NCI-H510A treated with DMSO at 0.1 percent for 48 hours (cell line): Measurements from ENCODE around the gene CACNA1C.

Experiments
- DNase-seq: peaks from one replicate; lab custom pipeline; 2025; lab: John Stamatoyannopoulos, UW

CACNA1C gene

DNA sequence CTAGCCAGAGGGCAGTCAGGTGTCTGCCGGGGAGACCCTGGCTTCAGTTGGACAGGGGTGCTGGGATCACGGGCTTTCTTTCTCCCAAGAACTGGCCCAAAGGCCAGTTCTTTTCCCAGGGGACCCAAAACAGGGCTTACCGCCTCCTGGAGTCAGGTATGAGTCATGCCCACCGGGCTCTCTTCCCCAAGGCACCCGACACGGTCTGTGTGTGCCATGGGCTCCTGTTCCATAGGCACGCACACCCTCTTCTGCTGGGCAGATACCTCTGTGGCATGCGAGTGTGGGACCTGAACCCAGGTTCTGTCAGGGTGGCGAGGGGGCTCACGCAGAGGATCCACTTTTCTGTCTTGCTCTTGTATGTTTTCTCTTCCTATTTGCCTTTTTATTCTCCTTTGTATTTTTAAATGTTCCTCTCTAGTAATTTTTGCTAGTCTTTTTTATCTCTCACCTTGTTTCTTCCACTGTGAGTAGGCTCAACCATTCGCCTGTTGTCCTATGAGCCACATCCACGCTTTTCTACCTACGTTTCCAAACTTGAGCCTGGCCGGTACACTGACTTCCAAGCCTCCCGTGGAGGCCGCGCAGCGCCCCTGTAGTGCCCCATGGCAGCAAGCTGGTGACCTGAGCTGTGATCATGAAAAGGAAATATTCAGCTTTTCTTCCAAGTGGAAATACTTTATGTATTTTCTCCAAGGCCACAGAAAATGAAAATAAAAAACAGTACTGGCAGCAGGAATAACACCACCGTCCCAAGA lies 362.2 kb downstream of the CACNA1C start:
- no peak for DNase-seq

DNA sequence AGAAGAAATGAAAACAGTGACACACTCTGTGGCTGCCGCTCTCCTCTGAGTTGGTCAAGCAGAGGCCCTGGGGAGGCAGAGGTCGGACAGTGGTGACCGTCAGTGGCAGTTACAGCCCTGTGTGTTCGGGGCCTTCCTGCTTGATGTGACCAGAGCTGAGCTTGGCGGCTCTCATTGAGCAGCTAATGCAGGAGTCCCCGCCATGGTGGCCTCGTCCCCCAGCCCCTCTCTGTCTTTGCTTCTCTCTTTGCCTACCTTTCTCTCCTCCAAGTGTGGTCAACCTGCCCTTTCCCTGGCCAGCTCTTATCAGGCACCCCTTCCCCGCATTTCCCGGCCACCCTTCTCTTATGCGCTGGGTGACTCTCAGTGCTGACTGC lies 362.8 kb downstream of the CACNA1C start:
- DNase-seq = no peak

DNA sequence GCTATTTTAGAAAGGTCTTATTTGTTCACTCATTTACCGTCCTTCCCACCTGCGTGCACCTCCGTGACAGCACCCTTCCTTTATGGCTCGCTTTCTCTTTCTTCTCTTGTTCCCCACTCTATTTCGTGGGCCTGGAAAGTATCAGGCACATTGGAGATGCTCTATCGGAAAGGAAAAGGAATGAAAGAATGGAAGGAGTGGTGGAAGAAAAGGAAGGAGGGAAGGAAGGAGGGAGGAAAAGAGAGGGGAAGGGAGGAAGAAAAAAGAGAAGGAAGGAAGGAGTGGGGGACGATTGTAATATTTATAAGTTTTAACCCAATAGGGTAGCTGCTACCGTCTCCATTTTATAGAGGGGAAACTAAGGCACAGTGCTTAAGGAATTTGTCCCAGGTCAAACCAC lies 363.4 kb downstream of the CACNA1C start:
- no peak for DNase-seq

DNA sequence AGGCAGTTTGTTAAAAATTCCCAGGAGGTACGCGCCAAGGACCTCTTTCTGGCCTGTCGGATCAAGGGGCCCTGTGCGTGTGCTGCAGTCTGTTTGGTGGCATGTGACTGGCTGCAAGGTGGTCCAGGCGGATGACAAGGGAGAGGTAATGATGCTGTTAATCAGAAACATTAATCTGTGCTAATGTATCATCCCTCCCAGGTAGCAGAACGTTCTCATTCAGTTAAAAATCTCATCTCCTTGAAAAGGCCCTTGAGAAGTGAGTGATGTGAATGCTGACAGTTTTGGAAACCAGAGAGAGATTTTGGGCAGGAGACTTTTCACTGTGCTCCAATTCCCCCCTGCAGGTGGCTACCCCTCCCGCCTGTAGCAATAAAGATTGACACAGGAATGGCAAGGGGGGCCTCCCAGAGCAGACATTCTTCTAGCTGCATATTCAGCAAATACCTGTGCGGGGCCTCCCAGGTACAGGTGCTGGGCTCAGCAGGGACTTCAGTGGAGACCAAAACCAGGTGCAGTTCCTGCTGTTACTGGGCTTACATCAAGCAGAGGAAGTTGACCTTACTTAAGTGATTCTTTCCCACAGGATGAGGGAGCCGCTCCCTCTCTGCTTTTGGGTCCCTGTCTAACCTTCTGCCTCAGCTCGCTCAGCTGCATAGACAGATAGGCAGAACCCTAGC lies 364.8 kb downstream of the CACNA1C start:
- DNase-seq = peak; percentile 16

- DNase-seq = no peak
Observed at GRCh38 chr12:2418579-2418978, 365.8 kb downstream of the CACNA1C start.

- no peak for DNase-seq
Observed at GRCh38 chr12:2422591-2422990, 369.8 kb downstream of the CACNA1C start.

GRCh38 chr12:2429032-2429431 lies 376.2 kb downstream of the CACNA1C start:
- DNase-seq = no peak

- DNase-seq = no peak
Observed at GRCh38 chr12:2431810-2432209, 379.0 kb downstream of the CACNA1C start.

GRCh38 chr12:2432856-2433255 lies 380.1 kb downstream of the CACNA1C start:
- DNase-seq = no peak

- no peak for DNase-seq
Observed at GRCh38 chr12:2435511-2435910, 382.7 kb downstream of the CACNA1C start.

DNA sequence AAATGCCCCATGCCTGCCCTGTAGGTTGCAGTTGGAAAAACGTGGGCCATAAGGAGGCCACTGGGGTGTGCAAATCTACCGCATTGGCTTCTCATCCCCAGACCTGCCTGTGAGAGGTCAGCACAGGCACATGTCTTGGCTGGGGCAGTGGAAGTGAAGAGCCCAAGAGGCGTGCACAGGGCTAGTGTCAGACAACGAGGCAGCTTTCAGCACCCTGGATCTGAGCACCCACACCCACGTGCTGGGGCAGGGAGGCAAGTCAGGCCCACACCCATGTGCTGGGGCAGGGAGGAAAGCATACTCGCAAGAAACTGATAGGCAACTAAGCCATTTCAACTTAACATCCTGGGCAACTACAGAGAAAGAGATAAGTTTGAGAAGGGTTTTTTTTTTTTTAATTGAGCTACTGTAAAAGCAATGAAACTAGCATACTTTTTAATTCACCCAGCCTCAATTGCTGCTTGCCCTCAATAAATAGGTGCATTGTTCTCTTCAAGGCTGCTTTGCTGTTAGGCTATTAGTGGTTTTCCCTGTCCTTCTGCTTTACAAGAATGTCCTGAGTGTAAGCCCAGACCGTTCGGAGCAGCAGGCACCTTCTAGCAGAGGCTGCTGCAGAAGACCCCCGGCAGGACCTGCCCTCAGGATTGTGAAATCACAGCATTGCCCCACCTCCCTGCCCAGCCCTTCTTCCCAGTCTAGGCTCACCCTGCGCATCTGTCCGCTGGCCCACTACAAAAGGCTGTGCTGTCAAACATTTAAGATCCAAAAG lies 386.7 kb downstream of the CACNA1C start:
- no peak for DNase-seq

DNA sequence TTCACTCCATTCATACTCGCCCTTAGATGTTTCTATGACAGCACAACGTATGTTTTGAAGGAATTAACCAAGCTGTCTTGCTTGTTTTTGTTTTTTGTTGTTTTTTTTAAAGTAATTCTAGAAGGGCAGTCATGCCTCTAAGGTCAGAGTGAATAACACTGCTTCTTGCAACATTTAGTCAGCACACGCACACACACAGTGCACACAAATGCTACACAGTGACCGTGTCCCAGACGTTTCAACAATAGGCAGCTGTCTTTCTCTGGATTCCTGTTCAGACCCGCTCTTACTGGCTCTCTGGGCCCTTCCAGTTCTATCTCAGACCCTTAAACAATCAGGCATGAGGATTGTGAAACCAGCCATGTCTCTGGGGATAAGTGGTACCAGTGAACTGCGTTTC lies 391.0 kb downstream of the CACNA1C start:
- no peak for DNase-seq

GRCh38 chr12:2445968-2446367 lies 393.2 kb downstream of the CACNA1C start:
- DNase-seq = no peak

DNA sequence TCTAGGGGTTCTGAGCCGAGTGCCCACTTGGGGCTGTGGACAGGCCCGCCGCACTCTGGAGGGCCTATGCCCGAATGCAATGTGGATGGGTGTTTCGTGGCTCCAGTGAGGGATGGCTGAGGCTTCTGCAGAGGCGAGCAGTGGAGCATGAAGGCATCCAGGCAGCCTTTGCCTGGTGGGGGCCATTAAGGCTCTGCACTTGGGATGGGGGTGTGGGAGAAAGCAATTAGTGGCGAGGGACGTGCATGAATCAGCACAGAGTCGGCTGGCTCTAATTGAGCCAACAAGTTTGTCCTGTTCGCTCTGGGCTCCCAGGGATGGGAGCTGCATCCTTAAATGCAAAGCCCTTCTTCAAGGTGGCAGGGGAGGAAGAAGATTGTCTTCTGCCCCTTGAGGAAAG lies 395.1 kb downstream of the CACNA1C start:
- no peak for DNase-seq

- no peak for DNase-seq
Observed at GRCh38 chr12:2449586-2449985, 396.8 kb downstream of the CACNA1C start.

DNA sequence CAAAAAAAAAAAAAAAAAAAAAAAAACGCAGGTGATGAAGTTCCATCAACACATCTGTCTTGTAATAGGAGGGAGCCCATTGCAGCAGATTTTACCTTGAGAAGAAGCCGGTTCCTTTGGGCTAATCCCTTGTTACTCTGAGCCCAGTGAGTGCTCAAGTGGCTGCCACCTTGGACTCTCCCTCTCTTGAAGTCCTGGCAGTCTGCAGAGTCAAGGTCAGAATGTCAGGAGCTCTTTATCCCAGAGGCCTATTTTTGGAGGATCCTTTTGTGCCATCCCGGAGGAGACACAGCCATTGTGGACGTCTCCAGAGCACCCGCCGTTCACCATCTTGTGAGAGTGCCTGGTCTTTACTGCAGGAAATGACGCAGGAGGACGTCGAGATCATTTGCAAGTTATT lies 397.8 kb downstream of the CACNA1C start:
- no peak for DNase-seq

GRCh38 chr12:2451025-2451424 lies 398.2 kb downstream of the CACNA1C start:
- no peak for DNase-seq

DNA sequence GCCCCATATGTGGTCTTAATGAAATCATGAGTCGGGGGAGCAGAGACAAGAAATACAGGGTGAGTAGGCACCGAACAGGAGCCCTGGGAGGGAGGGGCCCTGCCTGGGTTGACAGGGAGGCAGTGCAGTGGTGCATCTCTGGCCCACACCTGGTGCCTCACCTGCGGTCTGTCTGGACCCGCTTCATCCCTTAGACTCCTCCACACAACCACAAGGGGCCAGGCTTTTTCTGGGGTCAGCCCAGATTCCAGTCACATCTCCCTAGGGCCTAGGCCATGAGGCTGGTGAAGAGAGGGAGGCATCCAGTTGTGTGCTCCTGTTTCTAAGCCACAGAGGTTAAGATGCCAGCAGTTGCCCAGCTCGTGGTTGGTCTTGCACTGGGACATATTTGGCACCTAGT lies 398.7 kb downstream of the CACNA1C start:
- no peak for DNase-seq

DNA sequence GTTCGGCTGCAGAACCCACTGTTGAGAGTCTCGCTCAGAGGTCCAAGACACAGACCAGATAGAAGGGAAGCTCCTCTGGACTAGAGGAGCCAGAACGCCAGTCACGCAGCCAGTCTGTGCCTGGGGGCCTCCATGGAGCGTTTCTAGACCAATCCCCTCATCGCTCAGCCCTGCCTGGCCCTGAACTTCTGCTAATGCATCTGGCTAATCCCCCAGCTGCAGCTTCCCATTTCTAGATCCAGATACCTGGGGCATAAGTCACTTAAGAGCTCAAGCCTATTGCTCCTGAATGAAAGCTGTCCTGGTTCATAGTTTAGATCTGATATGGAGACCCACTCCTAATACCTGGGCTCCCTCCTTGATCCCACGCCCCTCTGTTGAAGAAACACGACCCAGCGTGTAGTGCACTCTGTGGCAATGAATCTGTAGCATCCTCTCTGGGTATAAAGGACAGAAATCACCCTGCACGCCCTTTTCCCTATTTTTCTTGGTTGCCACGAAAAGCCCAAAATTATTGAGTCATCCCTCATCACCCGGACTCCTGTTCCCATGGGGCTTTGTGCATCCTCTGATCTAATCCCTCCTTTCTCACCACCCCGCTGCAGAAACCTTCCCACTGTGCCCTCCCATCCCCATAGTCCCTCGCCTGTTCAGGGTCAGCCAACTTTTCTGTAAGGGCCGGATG lies 400.4 kb downstream of the CACNA1C start:
- DNase-seq = no peak

GRCh38 chr12:2453761-2454090 lies 400.9 kb downstream of the CACNA1C start:
- no peak for DNase-seq

DNA sequence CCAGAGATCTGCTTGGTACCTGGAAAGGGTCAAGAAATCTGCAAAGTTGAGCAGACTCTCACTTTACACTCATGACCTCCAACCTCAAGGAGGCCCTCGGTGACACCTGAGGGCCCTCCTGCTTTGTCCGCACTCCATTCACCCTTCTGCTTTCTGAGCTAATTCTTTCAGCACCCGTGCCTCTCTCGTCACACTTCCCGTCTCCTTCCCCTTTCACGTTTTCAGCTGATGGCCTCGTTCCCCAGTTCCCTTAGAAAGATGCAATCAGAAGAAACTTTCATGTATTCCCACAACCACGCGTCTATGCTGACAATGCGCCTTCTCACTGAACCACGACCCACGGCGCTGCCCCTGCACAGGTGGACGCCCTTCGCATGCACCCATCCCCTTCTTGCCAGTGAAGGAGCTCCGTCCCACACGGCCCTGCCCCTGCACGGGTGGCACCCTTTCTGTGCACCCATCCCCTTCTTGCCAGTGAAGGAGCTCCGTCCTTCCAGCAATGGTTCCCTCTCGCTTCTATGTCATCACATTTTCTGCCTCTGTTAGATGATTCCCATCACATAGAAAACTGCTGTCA lies 401.9 kb downstream of the CACNA1C start:
- no peak for DNase-seq

- DNase-seq = no peak
Observed at GRCh38 chr12:2455410-2455809, 402.6 kb downstream of the CACNA1C start.
